ENCODE results near the gene GNRHR.

Gene GNRHR

GRCh38 chr4:67697860-67698687, 56.1 kb downstream of the GNRHR start:
- no peak for DNase-seq

GRCh38 chr4:67696061-67696460, 58.1 kb downstream of the GNRHR start:
- DNase-seq: no peak

DNA sequence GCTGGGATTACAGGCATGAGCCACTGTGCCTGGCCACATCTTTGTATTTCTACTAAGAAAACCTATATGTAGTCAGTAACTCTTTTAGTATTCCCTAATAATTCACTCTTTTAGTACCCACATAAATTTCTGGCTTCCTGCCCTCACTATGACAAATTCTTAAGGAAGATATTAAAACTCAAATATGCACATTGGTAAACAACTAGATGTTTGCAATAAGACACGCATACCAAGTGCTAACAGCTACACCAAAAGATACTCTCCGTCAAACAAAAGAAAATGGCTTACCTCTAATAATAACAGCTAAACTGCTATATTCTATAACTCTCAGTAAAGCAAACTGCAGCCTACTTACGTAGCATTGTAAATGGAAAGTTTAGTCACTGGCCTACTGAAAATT, 59.5 kb downstream of the GNRHR start:
- no peak for DNase-seq

DNA sequence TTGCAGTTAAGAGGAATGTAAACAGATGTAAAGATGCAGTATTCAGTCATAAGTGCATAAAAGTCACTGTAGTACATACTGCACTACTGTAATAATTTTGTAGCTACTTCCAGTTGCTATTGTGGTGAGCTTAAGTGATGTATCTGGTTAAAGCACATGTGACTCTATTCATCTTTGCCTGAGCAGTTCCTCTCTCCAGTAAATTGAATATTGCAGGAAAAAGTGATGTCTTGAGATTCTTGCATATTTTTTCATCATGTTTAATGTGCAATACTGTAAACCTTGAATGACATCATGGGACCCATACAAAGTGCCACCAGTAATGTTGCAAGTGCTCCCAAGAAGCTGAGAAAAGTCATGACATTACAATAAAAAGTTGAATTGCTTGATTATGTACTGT, 62.9 kb downstream of the GNRHR start:
- DNase-seq: no peak
